Hepatocyte (in vitro differentiated cells): ENCODE measurements around the gene CEP95. TPM values are rescaled to one million over a fixed set of nuclear protein-coding genes. Genes with fewer than 3 reads are reported as not detected.

Experiments
- DNase-seq: peaks from one replicate; pipeline ENCODE4 v3.0.0-alpha.2; 2016; ENCODE audit warnings: low spot score
- H2AFZ ChIP-seq: fragments of 200-600 bp; sonication (generic); 2 replicates; pipeline ENCODE4 v1.6.0; 2016; ENCODE audit warnings: antibody characterized with exemption, mild to moderate bottlenecking
- H3K27ac ChIP-seq: fragments of 200-600 bp; sonication (generic); 2 replicates; pipeline ENCODE4 v1.5.1; 2016; ENCODE audit warnings: mild to moderate bottlenecking
- H3K27me3 ChIP-seq: fragments of 200-600 bp; sonication (generic); 2 replicates; pipeline ENCODE4 v1.6.1; 2016
- H3K36me3 ChIP-seq: fragments of 200-600 bp; sonication (generic); replicated peaks from 2 replicates; pipeline ENCODE4 v1.5.1; 2016; ENCODE audit warnings: low read depth; ENCODE audit not compliant: insufficient read depth
- H3K4me1 ChIP-seq: fragments of 200-600 bp; sonication (generic); 2 replicates; pipeline ENCODE4 v1.5.1; 2016; ENCODE audit warnings: mild to moderate bottlenecking, moderate library complexity; ENCODE audit not compliant: insufficient read depth
- H3K4me2 ChIP-seq: fragments of 200-600 bp; sonication (generic); 2 replicates; pipeline ENCODE4 v1.6.0; 2016
- H3K4me3 ChIP-seq: fragments of 200-600 bp; sonication (generic); 2 replicates; pipeline ENCODE4 v1.5.1; 2016; ENCODE audit warnings: mild to moderate bottlenecking
- H3K79me2 ChIP-seq: fragments of 200-600 bp; sonication (generic); 2 replicates; pipeline ENCODE4 v1.6.0; 2017; ENCODE audit warnings: mild to moderate bottlenecking
- H3K9me2 ChIP-seq: fragments of 200-600 bp; sonication (generic); replicated peaks from 2 replicates; pipeline ENCODE4 v1.6.0; 2017; ENCODE audit warnings: mild to moderate bottlenecking; ENCODE audit not compliant: insufficient read depth
- H3K9me3 ChIP-seq: fragments of 200-600 bp; sonication (generic); 2 replicates; pipeline ENCODE4 v1.5.1; 2016; ENCODE audit warnings: low read depth, mild to moderate bottlenecking
- H4K20me1 ChIP-seq: fragments of 200-600 bp; sonication (generic); 2 replicates; pipeline ENCODE4 v1.6.0; 2016; ENCODE audit warnings: mild to moderate bottlenecking; ENCODE audit not compliant: insufficient read depth, poor library complexity, severe bottlenecking
- CTCF ChIP-seq: fragments of 200-600 bp; sonication (generic); IDR thresholded peaks from 2 replicates; pipeline ENCODE4 v1.5.1; 2016; ENCODE audit warnings: antibody characterized with exemption, mild to moderate bottlenecking; ENCODE audit not compliant: poor library complexity
- EZH2 ChIP-seq: fragments of 200-600 bp; sonication (generic); IDR thresholded peaks from 2 replicates; pipeline ENCODE4 v1.6.1; 2016; ENCODE audit warnings: antibody characterized with exemption, mild to moderate bottlenecking, borderline replicate concordance
- EZH2phosphoT487 ChIP-seq: fragments of 200-600 bp; sonication (generic); IDR thresholded peaks from one replicate; pipeline ENCODE4 v1.6.1; 2018; ENCODE audit warnings: antibody characterized with exemption, mild to moderate bottlenecking, low read depth, moderate library complexity; ENCODE audit not compliant: unreplicated experiment, severe bottlenecking
- WGBS: methylation state at CpG from one replicate; pipeline ENCODE4 v1.1.6; 2016; ENCODE audit warnings: low lambda C conversion rate; ENCODE audit errors: missing lambda C conversion rate; 5-methylcytosine and 5-hydroxymethylcytosine counted together
- polyA plus RNA-seq: library from polyadenylated mRNA; unstranded; fragments of >200 nt; fragmentation: Nextera tagmentation; extraction: Ambion mirVana; gene quantifications from 2 replicates; pipeline ENCODE4 v1.2.1, GENCODE V29; 2016
- total RNA-seq: library from RNA; depleted of rRNA; stranded (reverse); fragments of >200 nt; gene quantifications from 2 replicates; pipeline ENCODE4 v1.2.3, GENCODE V29; 2014

The CEP95 gene
- total and polyA plus RNA-seq, 2 experiments from 2014 or later, result 25.8 to 42.8 TPM

- DNase-seq, result no peak
- Histone ChIP-seq H3K27me3 (no peaks in the 10 kb centered on the region), H3K36me3 (peaks cover 16% of the 10 kb centered on the region), H3K79me2 (peaks cover 26% of the 10 kb centered on the region), H4K20me1 (peaks cover under 1% of the 10 kb centered on the region), H3K9me2 (no peaks in the 10 kb centered on the region), H3K9me3 (no peaks in the 10 kb centered on the region), H3K27ac (no peak overlapping the region), H3K4me2 (no peak overlapping the region), H3K4me3 (no peak overlapping the region), H3K4me1 (no peaks in the 10 kb centered on the region), H2AFZ (no peak overlapping the region)
- whole genome bisulfite sequencing, result 93% methylated on average over 6 of the region's 6 CpGs
- no peak for TF ChIP-seq EZH2
- no peak for TF ChIP-seq CTCF
- TF ChIP-seq EZH2phosphoT487, result no peak
Measured at GRCh38 chr17:64519601-64520000, 12.8 kb downstream of the CEP95 start.

GRCh38 chr17:64520359-64520758 is 13.6 kb downstream of the CEP95 start:
- peaks cover 14% of the 10 kb centered on the region for H3K36me3 ChIP-seq
- H3K27me3 ChIP-seq, result no peaks in the 10 kb centered on the region
- over 99% methylated on average over 6 of the region's 6 CpGs for WGBS
- H3K9me3 ChIP-seq, result no peaks in the 10 kb centered on the region
- H3K4me2 ChIP-seq, result no peak overlapping the region
- H3K79me2 ChIP-seq, result peaks cover 20% of the 10 kb centered on the region
- TF ChIP-seq EZH2phosphoT487 (no peak), EZH2 (no peak), CTCF (no peak)
- no peaks in the 10 kb centered on the region for H4K20me1 ChIP-seq
- no peaks in the 10 kb centered on the region for H3K9me2 ChIP-seq
- H3K4me1 ChIP-seq, result no peaks in the 10 kb centered on the region
- H3K4me3 ChIP-seq, result no peak overlapping the region
- DNase-seq, result no peak
- no peak overlapping the region for H3K27ac ChIP-seq
- no peak overlapping the region for H2AFZ ChIP-seq

- peaks cover 16% of the 10 kb centered on the region for H3K36me3 ChIP-seq
- no peaks in the 10 kb centered on the region for H3K9me2 ChIP-seq
- no peaks in the 10 kb centered on the region for H3K9me3 ChIP-seq
- H3K4me1 ChIP-seq, result no peaks in the 10 kb centered on the region
- no peaks in the 10 kb centered on the region for H3K79me2 ChIP-seq
- no peaks in the 10 kb centered on the region for H3K27me3 ChIP-seq
- no peak for DNase-seq
- H3K4me3 ChIP-seq, result no peak overlapping the region
- H3K27ac ChIP-seq, result no peak overlapping the region
- H2AFZ ChIP-seq, result no peak overlapping the region
- H3K4me2 ChIP-seq, result no peak overlapping the region
- TF ChIP-seq EZH2 (no peak), CTCF (no peak), EZH2phosphoT487 (no peak)
- peaks cover 2% of the 10 kb centered on the region for H4K20me1 ChIP-seq
- 93% methylated on average over 2 of the region's 2 CpGs for WGBS
Measured at GRCh38 chr17:64527914-64528313, 21.1 kb downstream of the CEP95 start.

GRCh38 chr17:64529221-64529620 is 22.4 kb downstream of the CEP95 start:
- Histone ChIP-seq H3K4me1 (no peaks in the 10 kb centered on the region), H3K79me2 (no peaks in the 10 kb centered on the region), H3K4me2 (no peak overlapping the region), H2AFZ (no peak overlapping the region), H4K20me1 (peaks cover 2% of the 10 kb centered on the region), H3K36me3 (peaks cover 9% of the 10 kb centered on the region), H3K4me3 (no peak overlapping the region), H3K27me3 (no peaks in the 10 kb centered on the region), H3K9me2 (no peaks in the 10 kb centered on the region), H3K27ac (no peak overlapping the region), H3K9me3 (no peaks in the 10 kb centered on the region)
- DNase-seq, result no peak
- 98% methylated on average over 5 of the region's 5 CpGs for WGBS
- TF ChIP-seq EZH2 (no peak), CTCF (no peak), EZH2phosphoT487 (no peak)
